Activated CD4-positive, alpha-beta T cell treated with anti-CD3 and anti-CD28 coated beads for 24 hours (primary cell): ENCODE results near the gene AGXT2.
"Not testable (repeated sequence)": the region's sequence is repeated elsewhere in the genome, so short reads cannot be mapped to it uniquely, and the experiment has no call there.

Experiments
- DNase-seq, 2 donors: peaks; one replicate each; pipeline ENCODE4 v3.0.0-alpha.2; 2020; ENCODE audit warnings: low read depth in 2 of 2

The AGXT2 gene

GRCh38 chr5:35052838-35053237 is 5.1 kb upstream of the AGXT2 start:
- no peak for DNase-seq

GRCh38 chr5:35050541-35051126 is 2.9 kb upstream of the AGXT2 start:
- no peak for DNase-seq

- DNase-seq = no peak
These were observed 1.2 kb upstream of the AGXT2 start for GRCh38 chr5:35048910-35049309.

- DNase-seq = no peak
These were observed 975 bp downstream of the AGXT2 start for GRCh38 chr5:35046774-35047173.

- no peak for DNase-seq
These were observed 2.5 kb downstream of the AGXT2 start for GRCh38 chr5:35045280-35045679.

- no peak for DNase-seq
These were observed 3.1 kb downstream of the AGXT2 start for GRCh38 chr5:35044649-35045048.

GRCh38 chr5:35042781-35043180 is 5.0 kb downstream of the AGXT2 start:
- no peak for DNase-seq

GRCh38 chr5:35041261-35041660 is 6.5 kb downstream of the AGXT2 start:
- DNase-seq = no peak

- DNase-seq = no peak
These were observed 8.9 kb downstream of the AGXT2 start for GRCh38 chr5:35038891-35039290.

GRCh38 chr5:35036536-35036935 is 11.2 kb downstream of the AGXT2 start:
- no peak for DNase-seq

GRCh38 chr5:35035929-35036328 is 11.8 kb downstream of the AGXT2 start:
- DNase-seq = not testable (repeated sequence)

- DNase-seq = no peak
These were observed 12.5 kb downstream of the AGXT2 start for GRCh38 chr5:35035271-35035670.

GRCh38 chr5:35032356-35032755 is 15.4 kb downstream of the AGXT2 start:
- no peak for DNase-seq

GRCh38 chr5:35031276-35031675 is 16.5 kb downstream of the AGXT2 start:
- DNase-seq = no peak

- DNase-seq = no peak
These were observed 17.2 kb downstream of the AGXT2 start for GRCh38 chr5:35030426-35031100.

GRCh38 chr5:35029333-35029732 is 18.4 kb downstream of the AGXT2 start:
- DNase-seq = no peak

GRCh38 chr5:35026941-35027340 is 20.8 kb downstream of the AGXT2 start:
- DNase-seq = no peak

- no peak for DNase-seq
These were observed 21.4 kb downstream of the AGXT2 start for GRCh38 chr5:35026280-35026840.

- DNase-seq = no peak
These were observed 22.7 kb downstream of the AGXT2 start for GRCh38 chr5:35024911-35025510.

GRCh38 chr5:35023391-35024178 is 24.2 kb downstream of the AGXT2 start:
- no peak for DNase-seq

GRCh38 chr5:35016174-35017051 is 31.3 kb downstream of the AGXT2 start:
- no peak for DNase-seq
